Breast epithelium (tissue), 4 donors: ENCODE data around the gene OR2F2. TPM values are rescaled to one million over a fixed set of nuclear protein-coding genes. Genes with fewer than 3 reads are reported as not detected.

Source experiments
- DNase-seq, 2 donors: peaks; one replicate each; pipeline ENCODE4 v3.0.0-alpha.2; 2019; ENCODE audit warnings: low spot score in 2 of 2
- H3K27ac ChIP-seq, 2 donors: fragments of 200-600 bp; sonication (generic) in 1 of 2; one replicate each; pipeline ENCODE4 v1.5.1; 2016 to 2019; ENCODE audit warnings: mild to moderate bottlenecking in 1 of 2
- H3K27me3 ChIP-seq, 2 donors: fragments of 200-600 bp; sonication (generic) in 1 of 2; one replicate each; pipeline versions ENCODE4 v1.5.1 to v1.6.0; 2017 to 2019; ENCODE audit warnings: control low read depth in 1 of 2, mild to moderate bottlenecking in 1 of 2
- H3K36me3 ChIP-seq: fragments of 200-600 bp; one replicate; pipeline ENCODE4 v1.5.1; 2019
- H3K4me1 ChIP-seq, 2 donors: fragments of 200-600 bp; sonication (generic); one replicate each; pipeline ENCODE4 v1.5.1; 2016 to 2019; ENCODE audit warnings: control low read depth in 1 of 2
- H3K4me3 ChIP-seq, 3 donors: fragments of 200-600 bp; sonication (generic); 1 replicate in 2 of 3; 2 replicates in 1 of 3; pipeline ENCODE4 v1.5.1; 2016 to 2019; ENCODE audit warnings: mild to moderate bottlenecking in 3 of 3, moderate library complexity in 2 of 3
- H3K9me3 ChIP-seq, 2 donors: fragments of 200-600 bp; sonication (generic) in 1 of 2; one replicate each; pipeline ENCODE4 v1.5.1; 2016 to 2019; ENCODE audit warnings: control low read depth in 1 of 2
- CTCF ChIP-seq, 3 donors: fragments of 450-650 bp; IDR thresholded peaks; one replicate each; pipeline ENCODE4 v1.5.1; 2016 to 2017; ENCODE audit warnings: antibody characterized with exemption in 3 of 3, mild to moderate bottlenecking in 3 of 3, moderate library complexity in 3 of 3
- POLR2A ChIP-seq: fragments of 450-650 bp; IDR thresholded peaks from one replicate; pipeline ENCODE4 v1.6.1; 2016; ENCODE audit warnings: antibody characterized with exemption, mild to moderate bottlenecking, moderate library complexity
- POLR2AphosphoS5 ChIP-seq, 3 donors: sonication (generic); formaldehyde crosslinking; IDR thresholded peaks; one replicate each; pipeline ENCODE4 v1.6.1; 2017; ENCODE audit warnings: antibody characterized with exemption in 3 of 3
- intact Hi-C: fragments of 100-400 bp; cut with DNase I; formaldehyde crosslinking; loops from one replicate; pipeline ENCODE4 v1.15.1; 2023; ENCODE audit warnings: low total_unique reads
- total RNA-seq, 3 donors: library from RNA; depleted of rRNA; stranded (reverse); fragments of >200 nt; gene quantifications; one replicate each; pipeline ENCODE4 v1.1.0, GENCODE V29; 2016

OR2F2 gene
- total RNA-seq, 3 donors from 2014 or later = not detected

GRCh38 chr7:143975617-143976016 is 40.6 kb downstream of the OR2F2 start:
- no peaks in the 10 kb centered on the region for H3K4me1 ChIP-seq
- H3K27me3 ChIP-seq = no peaks in the 10 kb centered on the region
- no peak overlapping the region for H3K4me3 ChIP-seq
- H3K9me3 ChIP-seq = no peaks in the 10 kb centered on the region
- no peak overlapping the region for H3K27ac ChIP-seq
- DNase-seq = no peak
- H3K36me3 ChIP-seq = no peaks in the 10 kb centered on the region
- TF ChIP-seq POLR2AphosphoS5 (IDR thresholded peaks at IDR 0.05) (no peak), POLR2A (no peak), CTCF (IDR thresholded peaks at IDR 0.05) (no peak)
- intact Hi-C loops = no loop called here

- no peak for TF ChIP-seq CTCF (IDR thresholded peaks at IDR 0.05)
- no peak for TF ChIP-seq POLR2AphosphoS5 (IDR thresholded peaks at IDR 0.05)
- TF ChIP-seq POLR2A = no peak
- H3K9me3 ChIP-seq = no peaks in the 10 kb centered on the region
- no peak overlapping the region for H3K4me3 ChIP-seq
- H3K4me1 ChIP-seq = no peaks in the 10 kb centered on the region
- H3K27me3 ChIP-seq = no peaks in the 10 kb centered on the region
- H3K36me3 ChIP-seq = no peaks in the 10 kb centered on the region
- no peak overlapping the region for H3K27ac ChIP-seq
- intact Hi-C loops = no loop called here
- no peak for DNase-seq
These were observed 43.6 kb downstream of the OR2F2 start for GRCh38 chr7:143978585-143978984.

GRCh38 chr7:143979359-143979758 is 44.3 kb downstream of the OR2F2 start:
- no peak overlapping the region for H3K4me3 ChIP-seq
- no peaks in the 10 kb centered on the region for H3K9me3 ChIP-seq
- H3K27ac ChIP-seq = no peak overlapping the region
- H3K36me3 ChIP-seq = no peaks in the 10 kb centered on the region
- no peak for TF ChIP-seq POLR2A
- intact Hi-C loops = no loop called here
- H3K27me3 ChIP-seq = no peaks in the 10 kb centered on the region
- no peak for DNase-seq
- no peaks in the 10 kb centered on the region for H3K4me1 ChIP-seq

- Histone ChIP-seq H3K36me3 (no peaks in the 10 kb centered on the region), H3K4me3 (no peak overlapping the region), H3K4me1 (no peaks in the 10 kb centered on the region), H3K9me3 (no peaks in the 10 kb centered on the region), H3K27me3 (no peaks in the 10 kb centered on the region), H3K27ac (no peak overlapping the region)
- DNase-seq = no peak
- TF ChIP-seq CTCF (IDR thresholded peaks at IDR 0.05) (no peak), POLR2A (no peak), POLR2AphosphoS5 (IDR thresholded peaks at IDR 0.05) (no peak)
- intact Hi-C loops = no loop called here
These were observed 45.0 kb downstream of the OR2F2 start for GRCh38 chr7:143979998-143980397.

GRCh38 chr7:143980746-143981510 is 45.9 kb downstream of the OR2F2 start:
- Histone ChIP-seq H3K36me3 (no peaks in the 10 kb centered on the region), H3K4me1 (no peaks in the 10 kb centered on the region), H3K27me3 (no peaks in the 10 kb centered on the region), H3K4me3 (no peak overlapping the region), H3K9me3 (no peaks in the 10 kb centered on the region), H3K27ac (no peak overlapping the region)
- intact Hi-C loops = no loop called here
- TF ChIP-seq POLR2AphosphoS5 (IDR thresholded peaks at IDR 0.05) (no peak), POLR2A (no peak), CTCF (IDR thresholded peaks at IDR 0.05) (no peak)
- DNase-seq = no peak
